Measurements from ENCODE around the gene SEC16B.

DNA sequence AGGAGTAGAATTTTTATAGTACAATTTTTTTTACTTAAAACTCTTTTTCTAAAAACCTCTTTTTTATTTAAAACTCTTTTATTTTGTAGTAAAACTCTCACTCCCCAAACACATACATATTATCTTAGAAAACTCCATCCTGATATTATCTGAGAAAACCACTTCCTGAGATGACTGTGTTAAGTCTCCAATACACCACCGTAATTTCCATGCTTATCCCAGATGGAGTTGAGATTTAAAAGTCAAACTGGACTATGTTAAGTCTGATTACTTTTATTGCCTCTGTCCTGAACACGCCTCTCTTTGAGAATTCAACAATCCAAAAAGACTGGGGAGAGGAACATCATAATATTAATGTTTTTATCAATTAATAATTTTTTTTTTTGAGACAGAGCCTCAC lies 3.7 kb downstream of the SEC16B start:
- TF ChIP-seq POLR2A (IDR thresholded peaks at IDR 0.05) (no peak), POLR2AphosphoS5 (IDR thresholded peaks at IDR 0.05) (no peak)
- TF ChIP-seq, protein P1, sequence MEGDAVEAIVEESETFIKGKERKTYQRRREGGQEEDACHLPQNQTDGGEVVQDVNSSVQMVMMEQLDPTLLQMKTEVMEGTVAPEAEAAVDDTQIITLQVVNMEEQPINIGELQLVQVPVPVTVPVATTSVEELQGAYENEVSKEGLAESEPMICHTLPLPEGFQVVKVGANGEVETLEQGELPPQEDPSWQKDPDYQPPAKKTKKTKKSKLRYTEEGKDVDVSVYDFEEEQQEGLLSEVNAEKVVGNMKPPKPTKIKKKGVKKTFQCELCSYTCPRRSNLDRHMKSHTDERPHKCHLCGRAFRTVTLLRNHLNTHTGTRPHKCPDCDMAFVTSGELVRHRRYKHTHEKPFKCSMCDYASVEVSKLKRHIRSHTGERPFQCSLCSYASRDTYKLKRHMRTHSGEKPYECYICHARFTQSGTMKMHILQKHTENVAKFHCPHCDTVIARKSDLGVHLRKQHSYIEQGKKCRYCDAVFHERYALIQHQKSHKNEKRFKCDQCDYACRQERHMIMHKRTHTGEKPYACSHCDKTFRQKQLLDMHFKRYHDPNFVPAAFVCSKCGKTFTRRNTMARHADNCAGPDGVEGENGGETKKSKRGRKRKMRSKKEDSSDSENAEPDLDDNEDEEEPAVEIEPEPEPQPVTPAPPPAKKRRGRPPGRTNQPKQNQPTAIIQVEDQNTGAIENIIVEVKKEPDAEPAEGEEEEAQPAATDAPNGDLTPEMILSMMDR (IDR thresholded peaks at IDR 0.05 in 8 of 11, conservative IDR thresholded peaks at IDR 0.05 in 3 of 11) = no peak
